H9 (cell line): Measurements from ENCODE around the gene CPLANE1. TPM values are rescaled to one million over a fixed set of nuclear protein-coding genes. Genes with fewer than 3 reads are reported as not detected.

Source experiments
- DNase-seq: peaks from one replicate; pipeline ENCODE4 v3.0.0-alpha.2; 2017
- H2AFZ ChIP-seq: one replicate; pipeline ENCODE4 v1.6.1; 2013; ENCODE audit warnings: mild to moderate bottlenecking, low read length, control low read depth, moderate library complexity
- H2AK5ac ChIP-seq: 2 replicates; pipeline ENCODE4 v1.6.1; 2013; ENCODE audit warnings: low read length, control low read depth, mixed read lengths; ENCODE audit not compliant: insufficient read length
- H2BK120ac ChIP-seq: one replicate; pipeline ENCODE4 v1.6.1; 2013; ENCODE audit warnings: low read depth, mild to moderate bottlenecking, low read length, control low read depth, inconsistent platforms; ENCODE audit not compliant: poor library complexity, severe bottlenecking
- H2BK12ac ChIP-seq: 2 replicates; pipeline ENCODE4 v1.6.1; 2013; ENCODE audit warnings: low read length, control low read depth, mixed read lengths, low read depth; ENCODE audit not compliant: insufficient read length
- H2BK15ac ChIP-seq: 2 replicates; pipeline ENCODE4 v1.6.1; 2013; ENCODE audit warnings: low read depth, low read length, control low read depth
- H2BK20ac ChIP-seq: one replicate; pipeline ENCODE4 v1.6.1; 2013; ENCODE audit warnings: low read depth, mild to moderate bottlenecking, low read length, control low read depth, inconsistent platforms; ENCODE audit not compliant: poor library complexity, severe bottlenecking
- H2BK5ac ChIP-seq: 2 replicates; pipeline ENCODE4 v1.6.1; 2013; ENCODE audit warnings: low read length, control low read depth, mixed read lengths; ENCODE audit not compliant: insufficient read length
- H3K14ac ChIP-seq: 2 replicates; pipeline ENCODE4 v1.6.1; 2013; ENCODE audit warnings: low read length, control low read depth; ENCODE audit not compliant: insufficient read depth
- H3K18ac ChIP-seq: 2 replicates; pipeline ENCODE4 v1.6.1; 2013; ENCODE audit warnings: low read depth, mild to moderate bottlenecking, mixed read lengths, low read length, control low read depth; ENCODE audit not compliant: insufficient read length
- H3K23ac ChIP-seq: 2 replicates; pipeline ENCODE4 v1.6.1; 2013; ENCODE audit warnings: low read length, control low read depth, mixed read lengths, low read depth; ENCODE audit not compliant: insufficient read length
- H3K23me2 ChIP-seq: 2 replicates; pipeline ENCODE4 v1.6.1; 2013; ENCODE audit warnings: low read depth, mild to moderate bottlenecking, mixed read lengths, low read length, control low read depth; ENCODE audit not compliant: insufficient read length, poor library complexity, severe bottlenecking
- H3K27ac ChIP-seq: 2 replicates; pipeline ENCODE4 v1.5.1; 2013; ENCODE audit warnings: low read length, control low read depth, mixed read lengths, low read depth; ENCODE audit not compliant: insufficient read length
- H3K27me3 ChIP-seq: 2 replicates; pipeline ENCODE4 v1.6.1; 2013; ENCODE audit warnings: low read length, control low read depth, inconsistent platforms; ENCODE audit not compliant: insufficient read depth
- H3K4ac ChIP-seq: 2 replicates; pipeline ENCODE4 v1.6.1; 2013; ENCODE audit warnings: low read depth, mild to moderate bottlenecking, control low read depth, inconsistent platforms, low read length, moderate library complexity
- H3K4me1 ChIP-seq: 2 replicates; pipeline ENCODE4 v1.6.1; 2013; ENCODE audit warnings: low read length, control low read depth, inconsistent platforms; ENCODE audit not compliant: insufficient read depth
- H3K4me2 ChIP-seq: 2 replicates; pipeline ENCODE4 v1.6.1; 2013; ENCODE audit warnings: low read length, control low read depth, mixed read lengths; ENCODE audit not compliant: insufficient read length, insufficient read depth
- H3K56ac ChIP-seq: 2 replicates; pipeline ENCODE4 v1.6.1; 2013; ENCODE audit warnings: low read depth, mild to moderate bottlenecking, mixed read lengths, low read length, control low read depth; ENCODE audit not compliant: insufficient read length
- H3K79me1 ChIP-seq: 2 replicates; pipeline ENCODE4 v1.6.1; 2013; ENCODE audit warnings: low read depth, mild to moderate bottlenecking, moderate library complexity, low read length, control low read depth, inconsistent platforms; ENCODE audit not compliant: insufficient read depth, poor library complexity, severe bottlenecking
- H3K79me2 ChIP-seq: 2 replicates; pipeline ENCODE4 v1.6.1; 2013; ENCODE audit warnings: low read length, control low read depth, inconsistent platforms; ENCODE audit not compliant: insufficient read depth
- H3K9ac ChIP-seq: 2 replicates; pipeline ENCODE4 v1.6.1; 2013; ENCODE audit warnings: low read length, control low read depth, mixed read lengths; ENCODE audit not compliant: insufficient read length; ENCODE audit errors: extremely low read depth
- H3K9me3 ChIP-seq: one replicate; pipeline ENCODE4 v1.6.1; 2013; ENCODE audit warnings: low read depth, low read length, inconsistent platforms; ENCODE audit not compliant: control insufficient read depth
- H3T11ph ChIP-seq: one replicate; pipeline ENCODE4 v1.6.1; 2013; ENCODE audit warnings: mild to moderate bottlenecking, low read length, control low read depth, inconsistent platforms
- H4K20me1 ChIP-seq: one replicate; pipeline ENCODE4 v1.6.1; 2013; ENCODE audit not compliant: control insufficient read depth, insufficient read length, insufficient read depth
- H4K5ac ChIP-seq: 2 replicates; pipeline ENCODE4 v1.6.1; 2013; ENCODE audit warnings: low read depth, mild to moderate bottlenecking, mixed read lengths, low read length, control low read depth; ENCODE audit not compliant: insufficient read length
- H4K8ac ChIP-seq: replicated peaks from 2 replicates; pipeline ENCODE4 v1.6.1; 2013; ENCODE audit warnings: low read length, control low read depth, mixed read lengths, low read depth; ENCODE audit not compliant: insufficient read length
- H4K91ac ChIP-seq: 2 replicates; pipeline ENCODE4 v1.6.1; 2013; ENCODE audit warnings: low read depth, mild to moderate bottlenecking, moderate library complexity, mixed read lengths, low read length, control low read depth; ENCODE audit not compliant: insufficient read length
- H3K27ac Mint-ChIP-seq, 3 experiments: 2 replicates in 2 of 3; 3 replicates in 1 of 3; pipeline ENCODE4 v1.8.0; 2020 to 2021; ENCODE audit warnings: mixed read lengths in 3 of 3, mild to moderate bottlenecking in 1 of 3, moderate library complexity in 1 of 3
- H3K27me3 Mint-ChIP-seq: 2 replicates; pipeline ENCODE4 v1.8.0; 2021; ENCODE audit warnings: low read depth, mild to moderate bottlenecking, moderate library complexity, mixed read lengths
- H3K36me3 Mint-ChIP-seq, 3 experiments: 2 replicates in 2 of 3; 3 replicates in 1 of 3; pipeline ENCODE4 v1.8.0; 2020 to 2021; ENCODE audit warnings: low read depth in 3 of 3, mixed read lengths in 3 of 3; ENCODE audit not compliant: insufficient read depth in 1 of 3
- H3K4me1 Mint-ChIP-seq, 2 experiments: 2 replicates each; pipeline ENCODE4 v1.8.0; 2020; ENCODE audit warnings: mixed read lengths in 2 of 2
- H3K4me3 Mint-ChIP-seq, 2 experiments: 2 replicates in 1 of 2; 3 replicates in 1 of 2; pipeline ENCODE4 v1.8.0; 2020 to 2021; ENCODE audit warnings: mild to moderate bottlenecking in 2 of 2, mixed read lengths in 2 of 2, moderate library complexity in 1 of 2
- H3K9me3 Mint-ChIP-seq, 2 experiments: 2 replicates in 1 of 2; 3 replicates in 1 of 2; pipeline ENCODE4 v1.8.0; 2020; ENCODE audit warnings: mild to moderate bottlenecking in 2 of 2, mixed read lengths in 2 of 2, moderate library complexity in 1 of 2
- CTCF ChIP-seq: fragments of 200-600 bp; sonication (generic); conservative IDR thresholded peaks from 3 replicates; pipeline ENCODE4 v1.8.0; 2021; ENCODE audit warnings: antibody characterized with exemption, mild to moderate bottlenecking
- WGBS: extraction: QIAGEN DNeasy Blood & Tissue Kit; methylation state at CpG from one replicate; pipeline ENCODE4 v1.1.7; 2013; ENCODE audit warnings: missing lambda C conversion rate, low lambda C conversion rate, mixed read lengths; ENCODE audit not compliant: insufficient read length; ENCODE audit errors: extremely low coverage; 5-methylcytosine and 5-hydroxymethylcytosine counted together
- total RNA-seq: library from RNA; stranded (reverse); gene quantifications from 2 replicates; pipeline ENCODE4 v1.2.1, GENCODE V29; 2021

The CPLANE1 gene
- total RNA-seq, 1 experiment from 2014 or later = 11.6 TPM

GRCh38 chr5:37121465-37121864 is 127.7 kb downstream of the CPLANE1 start:
- Mint-ChIP-seq H3K27me3 (no peaks in the 10 kb centered on the region), H3K9me3 (no peaks in the 10 kb centered on the region), H3K4me3 (no peak overlapping the region), H3K27ac (no peak overlapping the region), H3K4me1 (no peaks in the 10 kb centered on the region), H3K36me3 (peaks cover 0 to 6% (median 3%) of the 10 kb centered on the region in 3 experiments; a peak in 4 of 7 replicates)
- Histone ChIP-seq H2AK5ac (no peak overlapping the region), H3K27ac (no peak overlapping the region), H3K56ac (no peak overlapping the region), H3K79me2 (no peaks in the 10 kb centered on the region), H3K23me2 (no peaks in the 10 kb centered on the region), H2BK5ac (no peak overlapping the region), H2BK20ac (no peak overlapping the region), H3K14ac (no peak overlapping the region), H3K9ac (no peak overlapping the region), H3K4me1 (no peaks in the 10 kb centered on the region), H3K27me3 (no peaks in the 10 kb centered on the region), H4K8ac (no peak overlapping the region), H2BK15ac (no peak overlapping the region), H4K20me1 (no peaks in the 10 kb centered on the region), H4K5ac (no peak overlapping the region), H3K23ac (no peak overlapping the region), H2AFZ (no peak overlapping the region), H4K91ac (no peak overlapping the region), H3K18ac (no peak overlapping the region), H2BK120ac (no peak overlapping the region), H3K9me3 (no peaks in the 10 kb centered on the region), H2BK12ac (no peak overlapping the region), H3K4me2 (no peak overlapping the region), H3T11ph (no peak overlapping the region), H3K79me1 (no peaks in the 10 kb centered on the region), H3K4ac (no peak overlapping the region)
- DNase-seq = no peak
- WGBS = no CpG with 5 or more reads among the region's 6 CpGs
- TF ChIP-seq CTCF = no peak
